Left renal pelvis (tissue), 4 donors: ENCODE data around the gene CORO7. TPM values are rescaled to one million over a fixed set of nuclear protein-coding genes. Genes with fewer than 3 reads are reported as not detected.
"Not testable (repeated sequence)": the region's sequence is repeated elsewhere in the genome, so short reads cannot be mapped to it uniquely, and the experiment has no call there.

Experiments
- DNase-seq, 4 donors: peaks; one replicate each; pipeline ENCODE4 v3.0.0-alpha.2; 2013; ENCODE audit warnings: low read depth in 4 of 4, low spot score in 3 of 4
- polyA plus RNA-seq, 4 donors: library from polyadenylated mRNA; unstranded; fragments of 120-200 nt; gene quantifications; one replicate each; pipeline ENCODE4 v1.2.1, GENCODE V29; 2013; ENCODE audit not compliant: insufficient read length in 4 of 4

Gene CORO7
- polyA plus RNA-seq, 4 donors: 14.1 to 25.5 (median 16.9) TPM

GRCh38 chr16:4403133-4403949 is 13.1 kb downstream of the CORO7 start:
- no peak for DNase-seq

- no peak for DNase-seq
Observed at GRCh38 chr16:4402439-4403132, 13.8 kb downstream of the CORO7 start.

DNA sequence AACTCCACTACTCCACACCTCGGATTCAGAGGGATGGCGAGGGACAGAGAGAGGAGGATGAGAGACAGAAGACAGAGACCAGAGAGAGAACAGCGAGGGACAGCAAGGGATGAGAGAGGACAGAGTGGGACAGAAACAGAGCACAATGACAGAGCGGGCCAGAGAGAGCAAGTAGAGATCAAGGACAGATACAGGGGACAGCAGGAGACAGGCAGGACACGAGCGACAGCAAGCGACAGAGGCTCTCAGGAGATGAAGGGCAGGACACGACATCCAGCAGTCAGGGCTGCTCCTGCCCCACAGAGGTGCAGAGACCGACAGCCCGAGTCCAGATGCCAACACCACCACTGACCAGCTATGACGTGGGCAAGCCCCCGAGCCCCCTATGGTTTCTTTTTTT is 14.9 kb downstream of the CORO7 start:
- no peak for DNase-seq

DNA sequence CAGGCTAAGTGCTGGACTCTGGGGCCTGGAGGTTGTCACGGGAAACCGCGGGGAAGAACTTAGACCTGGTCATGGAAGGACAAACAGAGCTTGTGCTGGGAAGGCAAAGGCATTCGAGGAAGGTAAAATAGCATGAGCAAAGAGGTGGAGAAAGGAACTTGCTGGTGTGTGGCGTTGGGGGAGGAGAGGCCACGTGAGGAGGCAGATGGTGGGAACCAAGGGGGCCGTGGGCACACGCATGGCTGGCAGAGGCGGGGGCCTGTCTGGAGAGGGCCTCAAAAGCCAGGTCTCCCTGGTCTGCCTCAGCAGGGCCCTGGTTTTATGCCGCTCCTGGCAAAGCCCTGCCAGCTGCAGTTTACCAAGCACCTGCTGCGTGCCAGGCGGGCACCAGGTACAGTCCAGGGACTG is 15.3 kb downstream of the CORO7 start:
- no peak for DNase-seq

- no peak for DNase-seq
Observed at GRCh38 chr16:4399001-4399730, 17.2 kb downstream of the CORO7 start.

DNA sequence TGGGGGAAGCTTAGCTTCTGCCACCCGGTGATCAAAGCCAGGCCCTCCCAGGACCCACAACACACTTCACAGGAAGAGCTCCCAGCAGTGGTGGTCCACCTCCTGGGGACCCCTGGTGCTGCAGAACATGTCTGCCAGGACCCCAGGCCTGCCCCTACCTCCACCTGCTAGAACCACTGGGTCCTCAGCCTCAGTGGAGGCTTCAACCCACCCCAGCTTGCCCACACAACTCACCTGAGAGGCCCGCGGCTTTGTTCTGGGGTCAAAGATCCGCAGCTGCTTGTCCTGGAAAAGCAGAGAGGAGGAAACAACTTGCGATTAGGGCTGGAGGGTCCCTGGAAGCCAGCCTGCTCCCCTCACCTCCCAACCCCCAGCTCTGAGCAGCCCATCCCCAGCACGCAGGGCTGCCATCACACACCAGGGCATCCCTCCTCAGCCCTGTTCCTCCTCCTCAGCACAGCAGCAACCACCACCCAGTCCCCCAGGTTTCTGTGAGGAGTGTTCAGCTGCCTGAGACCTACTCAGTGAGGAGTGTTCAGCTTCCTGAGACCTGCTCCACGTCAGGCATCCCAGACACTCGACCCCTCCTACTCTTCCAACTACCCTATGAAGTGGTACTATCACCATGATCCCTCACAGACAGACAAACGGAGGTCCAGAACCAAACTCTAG is 21.2 kb downstream of the CORO7 start:
- no peak for DNase-seq

- not testable (repeated sequence) for DNase-seq
Observed at GRCh38 chr16:4393850-4394249, 22.5 kb downstream of the CORO7 start.

GRCh38 chr16:4393240-4393600 is 23.2 kb downstream of the CORO7 start:
- DNase-seq: no peak

DNA sequence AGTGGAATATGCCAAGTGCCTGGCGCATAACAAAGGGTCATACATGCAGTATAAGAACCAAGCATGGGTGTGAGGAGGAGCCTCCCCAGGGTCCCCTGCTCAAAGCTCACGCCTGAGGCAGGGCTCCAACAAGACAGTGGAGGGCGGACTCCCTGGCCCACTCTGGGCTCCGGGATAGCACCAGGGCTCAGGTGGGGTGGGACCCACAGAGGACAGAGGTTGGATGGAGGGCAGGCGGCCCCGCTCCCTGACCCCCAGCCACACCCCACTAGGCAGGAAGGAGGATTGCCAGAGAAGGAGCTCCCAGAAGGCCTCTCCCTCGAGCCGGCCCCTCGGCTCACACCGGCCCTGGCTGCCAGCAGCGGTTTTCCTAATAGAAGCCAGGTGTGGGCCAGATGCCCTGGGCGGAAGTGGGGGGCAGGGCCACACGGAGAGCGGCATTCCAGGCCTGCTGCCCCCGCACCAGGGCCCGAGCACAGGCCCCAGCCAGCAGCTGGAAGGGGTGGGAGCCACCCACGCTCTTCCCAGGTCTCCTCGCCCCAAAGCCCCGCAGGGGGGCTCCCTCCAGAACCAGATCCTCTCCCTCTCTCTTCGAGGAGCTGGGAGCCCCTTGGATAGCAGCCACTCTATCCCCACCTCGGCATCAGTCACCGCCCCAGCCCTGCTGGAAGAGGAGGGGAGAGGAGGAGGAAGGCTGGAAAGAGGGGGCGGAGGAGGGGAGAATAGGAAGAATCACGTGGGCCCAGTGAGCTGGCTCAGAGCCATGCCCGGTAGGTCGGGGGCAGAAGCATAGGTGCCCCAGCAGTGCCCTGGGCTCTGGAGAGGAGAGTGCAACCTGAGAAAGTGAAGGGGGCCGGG is 23.8 kb downstream of the CORO7 start:
- peak in 1 of 4 donors; percentile 77 for DNase-seq

DNA sequence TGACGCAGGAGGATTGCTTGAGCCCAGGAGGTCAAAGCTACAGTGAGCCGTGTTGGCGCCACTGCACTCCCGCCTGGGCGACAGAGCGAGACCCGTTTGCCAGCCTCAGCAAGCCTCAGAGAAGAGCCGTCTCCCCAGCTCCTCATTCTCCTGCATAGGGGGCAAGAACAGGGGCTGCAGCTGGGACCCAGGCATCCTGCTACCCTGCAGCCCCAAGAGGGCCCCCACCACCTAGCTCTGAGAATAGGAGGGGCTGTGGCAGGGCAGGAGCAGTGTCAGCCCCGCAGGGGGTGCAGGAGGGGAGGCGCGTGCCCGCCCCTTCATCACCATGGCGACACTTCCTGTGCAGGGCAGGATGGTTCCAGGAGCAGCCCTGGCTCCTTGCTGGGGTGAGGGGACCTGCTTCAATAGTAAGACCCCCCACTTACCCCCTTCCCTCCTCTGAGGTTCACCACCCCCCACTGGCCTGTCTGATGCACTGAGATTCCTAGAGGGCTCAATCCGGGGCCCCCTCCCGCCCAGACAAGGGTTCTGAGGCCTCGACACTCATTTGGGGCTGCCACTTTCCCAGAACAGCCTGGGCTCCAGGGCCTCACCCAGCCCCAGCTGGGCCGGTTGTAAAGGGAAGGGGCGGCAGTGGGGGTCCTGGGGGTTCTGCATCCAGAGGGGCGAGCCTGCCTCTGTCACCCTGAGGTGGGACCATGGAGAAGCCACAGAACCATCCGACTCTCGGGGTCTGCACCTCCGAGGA is 24.6 kb downstream of the CORO7 start:
- DNase-seq: no peak

DNA sequence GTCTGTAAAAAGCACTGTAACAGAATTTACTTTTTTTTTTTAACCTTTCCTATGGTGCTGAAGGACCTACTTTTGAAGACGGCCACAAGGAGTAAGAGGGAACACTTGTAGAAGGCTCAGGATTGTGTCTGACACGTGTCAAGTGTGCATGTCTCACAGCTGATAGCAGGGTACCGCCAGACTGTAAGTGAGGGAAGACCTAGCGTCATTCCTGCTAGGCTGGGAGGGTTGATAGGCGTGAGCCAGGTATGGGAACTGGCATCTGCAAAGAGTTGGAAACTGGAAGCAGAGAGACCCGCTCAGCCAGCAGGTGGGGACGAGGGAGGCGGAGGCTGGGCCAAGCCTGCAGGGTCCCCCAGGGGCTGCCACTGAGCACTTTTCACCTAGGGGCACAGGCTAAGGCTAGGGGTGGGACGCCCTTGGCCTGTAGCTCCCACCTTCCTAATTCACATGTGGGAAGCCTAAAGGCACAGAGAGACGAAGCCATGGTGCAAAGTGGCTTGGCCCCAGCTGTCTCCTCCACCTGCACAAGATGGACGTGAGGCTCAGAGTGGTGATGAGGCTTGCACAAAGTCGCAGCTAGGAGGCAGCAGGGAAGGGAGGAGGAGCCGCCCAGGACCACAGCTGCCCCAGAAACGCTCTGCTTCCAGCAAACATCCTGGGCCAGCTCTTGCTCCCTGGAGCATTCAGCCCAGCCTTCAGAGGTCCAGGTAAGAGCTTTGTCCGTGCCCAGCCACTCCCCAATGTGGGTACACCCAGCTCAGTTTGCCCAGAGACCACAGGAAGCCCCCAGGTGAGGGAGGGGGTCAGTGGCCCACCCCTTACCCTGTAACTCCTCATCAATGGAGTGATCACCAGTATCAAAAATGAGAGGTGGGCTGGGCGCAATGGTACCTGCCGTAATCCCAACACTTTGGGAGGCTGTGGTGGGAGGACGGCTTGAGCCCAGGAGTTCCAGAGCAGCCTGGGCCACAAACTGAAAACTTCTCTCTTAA is 25.8 kb downstream of the CORO7 start:
- DNase-seq: no peak

DNA sequence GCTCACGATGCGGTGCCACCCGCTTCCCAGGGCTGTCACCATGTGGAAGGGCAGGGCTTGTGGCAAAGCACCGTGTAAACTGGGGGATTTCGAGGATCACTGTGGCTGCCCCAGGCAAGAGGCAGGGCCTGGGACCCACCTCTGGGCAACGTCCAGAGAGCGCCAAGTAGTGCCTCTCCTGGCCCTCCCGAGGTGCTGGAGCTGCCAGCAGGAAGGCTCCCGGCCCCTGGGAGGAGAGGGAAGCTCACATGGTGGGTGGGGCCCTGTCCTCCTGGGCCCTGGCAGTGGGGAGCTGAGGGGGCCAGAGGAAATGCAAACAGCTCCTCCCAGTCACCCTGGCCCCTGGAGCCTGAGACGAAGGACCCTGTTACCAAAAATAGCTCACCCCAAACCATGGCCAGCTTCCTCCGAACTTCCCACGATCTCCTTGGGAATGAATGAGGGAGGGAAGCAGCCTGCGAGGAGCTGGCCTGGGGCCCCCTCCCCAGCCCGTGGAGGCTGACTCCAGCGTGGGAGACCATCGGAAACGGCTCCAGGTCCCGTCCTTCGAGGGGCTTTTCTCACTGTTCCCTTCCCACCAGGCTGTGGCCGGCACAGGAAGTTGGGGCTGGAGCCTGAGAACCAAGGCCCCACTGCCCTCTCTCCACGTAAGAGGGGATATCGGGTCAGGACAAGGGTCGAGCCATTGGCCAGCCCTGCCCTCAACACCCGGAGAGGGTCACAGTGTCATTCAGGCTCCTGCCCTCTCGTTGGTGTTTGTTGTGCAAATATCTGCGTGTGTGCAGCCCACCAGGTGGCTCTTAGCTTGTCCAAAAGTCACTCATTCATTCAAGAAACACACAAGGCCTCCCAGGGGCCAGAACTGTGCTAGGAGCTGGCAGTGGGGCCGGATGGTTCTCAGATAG is 27.1 kb downstream of the CORO7 start:
- no peak for DNase-seq

DNA sequence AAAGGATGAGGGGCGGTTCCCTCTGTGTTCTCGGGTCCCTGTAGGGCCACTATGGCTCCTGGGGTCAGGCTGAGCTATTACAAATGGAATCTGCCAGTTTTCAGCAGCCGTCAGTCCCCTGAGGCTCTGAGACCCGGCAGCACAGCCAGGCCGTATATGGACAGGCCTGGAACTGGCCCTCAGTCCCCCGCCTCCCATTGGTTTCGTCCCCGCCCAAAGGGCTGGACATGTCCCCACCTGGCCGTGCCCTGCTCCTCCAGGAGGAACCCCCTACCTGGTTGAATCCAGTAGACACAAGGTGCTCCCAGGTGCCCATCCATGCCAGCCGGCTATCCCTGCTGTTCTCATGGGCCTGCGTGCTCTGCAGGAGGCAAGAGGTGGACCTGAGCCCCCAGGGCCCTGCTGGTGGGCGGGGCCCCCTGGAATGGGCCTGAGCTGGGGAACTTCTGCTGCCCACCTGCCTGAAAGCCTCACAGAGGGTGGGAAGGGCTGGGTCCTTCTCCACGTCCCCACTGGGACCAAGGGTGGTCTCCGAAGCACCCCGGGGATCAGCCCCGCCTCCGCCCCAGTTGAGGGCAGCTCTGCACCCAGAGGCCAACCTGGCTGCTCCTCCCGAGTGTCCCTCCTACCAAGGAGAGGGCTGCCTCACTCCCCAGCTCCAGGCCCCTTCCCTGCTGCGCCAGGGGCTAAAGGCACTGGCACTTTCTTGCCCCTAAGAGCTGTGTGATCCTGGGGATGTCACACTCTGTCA is 27.9 kb downstream of the CORO7 start:
- DNase-seq: no peak

DNA sequence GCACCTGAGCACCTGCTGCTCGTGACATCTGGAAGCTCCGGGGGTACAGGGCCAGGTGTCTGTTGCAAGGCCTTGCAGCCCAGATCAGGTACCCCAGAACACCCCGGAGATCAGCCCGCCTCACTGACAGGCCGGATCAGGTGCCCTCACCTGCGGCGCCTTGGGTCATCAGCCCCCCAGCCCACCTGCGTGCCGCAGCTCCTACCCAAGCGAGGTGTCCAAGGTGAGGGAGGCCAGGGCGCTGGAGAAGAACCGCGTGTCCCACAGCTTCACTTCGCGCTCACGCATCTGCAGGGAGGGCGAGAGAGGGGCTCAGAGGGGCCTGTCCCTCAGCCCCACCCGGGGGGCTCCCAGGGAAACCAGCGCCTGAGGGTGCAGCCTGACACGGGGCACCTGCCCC is 28.6 kb downstream of the CORO7 start:
- no peak for DNase-seq

GRCh38 chr16:4386951-4387565 is 29.3 kb downstream of the CORO7 start:
- DNase-seq: no peak

DNA sequence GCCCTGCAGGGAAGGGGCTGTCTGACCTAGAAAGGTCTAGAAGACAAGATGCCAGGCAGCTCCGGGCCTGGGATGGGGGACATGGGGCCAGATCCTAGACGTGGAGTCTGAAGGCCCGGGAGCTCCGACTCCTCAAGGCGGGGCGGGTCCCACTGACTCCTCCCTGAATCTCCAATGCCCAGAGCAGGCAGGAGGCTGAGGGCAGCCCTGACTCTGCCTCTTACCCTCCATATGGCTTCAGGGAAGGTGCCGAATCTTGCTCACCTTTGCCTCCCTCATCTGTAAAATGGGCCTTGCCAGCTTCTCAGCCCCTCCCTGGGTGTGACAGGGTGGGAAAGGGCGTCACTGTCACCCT is 30.0 kb downstream of the CORO7 start:
- DNase-seq: no peak
